Activated CD8-positive, alpha-beta T cell treated with anti-CD3 and anti-CD28 coated beads for 36 hours (primary cell): ENCODE results near the gene BRINP1. TPM values are rescaled to one million over a fixed set of nuclear protein-coding genes. Genes with fewer than 3 reads are reported as not detected.

Source experiments
- ATAC-seq: fragments of 200-7000 bp; cut with Tn5 transposase; one replicate; pipeline ENCODE4 v1.10.0; 2021; ENCODE audit warnings: mild to moderate bottlenecking, moderate library complexity
- CTCF ChIA-PET: fragments of 350-600 bp; sonication (Branson Sonifier 250); formaldehyde crosslinking; loops from one replicate; lab custom pipeline; 2021; ENCODE audit warnings: antibody characterized with exemption; lab: Charles Lee
- POLR2A ChIA-PET: fragments of 350-600 bp; sonication (Branson Sonifier 250); formaldehyde crosslinking; loops from one replicate; lab custom pipeline; 2021; ENCODE audit warnings: antibody characterized with exemption; lab: Charles Lee
- DNase-seq: peaks from one replicate; pipeline ENCODE4 v3.0.0-alpha.2; 2020
- H3K27ac Mint-ChIP-seq: one replicate; pipeline ENCODE4 v1.8.0; 2021; ENCODE audit warnings: mild to moderate bottlenecking, mixed read lengths
- H3K27me3 Mint-ChIP-seq: one replicate; pipeline ENCODE4 v1.8.0; 2021; ENCODE audit warnings: mixed read lengths
- H3K36me3 Mint-ChIP-seq: one replicate; pipeline ENCODE4 v1.8.0; 2021; ENCODE audit warnings: low read depth, mixed read lengths
- H3K4me1 Mint-ChIP-seq: one replicate; pipeline ENCODE4 v1.8.0; 2021; ENCODE audit warnings: low read depth, mixed read lengths
- H3K4me3 Mint-ChIP-seq: one replicate; pipeline ENCODE4 v1.8.0; 2021; ENCODE audit warnings: mild to moderate bottlenecking, moderate library complexity, mixed read lengths
- H3K9me3 Mint-ChIP-seq: one replicate; pipeline ENCODE4 v1.8.0; 2021; ENCODE audit warnings: mixed read lengths
- CTCF ChIP-seq: fragments of 200-600 bp; IDR thresholded peaks from one replicate; pipeline ENCODE4 v1.8.0; 2022; ENCODE audit warnings: antibody characterized with exemption, mild to moderate bottlenecking
- intact Hi-C: fragments of 100-400 bp; cut with micrococcal nuclease; formaldehyde crosslinking; loops from one replicate; pipeline ENCODE4 v1.10.0; 2022
- total RNA-seq, 2 experiments: library from RNA; stranded (reverse); gene quantifications; one replicate each; pipeline ENCODE4 v1.2.3, GENCODE V29; 2021

BRINP1 gene
- total RNA-seq, 2 experiments from 2014 or later, result not detected

- no peaks in the 10 kb centered on the region for H3K9me3 Mint-ChIP-seq
- no peak overlapping the region for H3K4me3 Mint-ChIP-seq
- intact Hi-C loops, result no loop called here
- no peak for TF ChIP-seq CTCF
- H3K36me3 Mint-ChIP-seq, result no peaks in the 10 kb centered on the region
- H3K27me3 Mint-ChIP-seq, result no peaks in the 10 kb centered on the region
- ChIA-PET CTCF (no interaction called here), POLR2A (interaction anchor here (1.2 kb wide), 1 partner anchor 22 kb away, joined by 3 read pairs; no protein-coding TSS in a partner anchor)
- H3K27ac Mint-ChIP-seq, result no peak overlapping the region
- no peak for ATAC-seq
- DNase-seq, result no peak
- H3K4me1 Mint-ChIP-seq, result no peaks in the 10 kb centered on the region
Observed at GRCh38 chr9:119257592-119257991, 111.6 kb downstream of the BRINP1 start.

DNA sequence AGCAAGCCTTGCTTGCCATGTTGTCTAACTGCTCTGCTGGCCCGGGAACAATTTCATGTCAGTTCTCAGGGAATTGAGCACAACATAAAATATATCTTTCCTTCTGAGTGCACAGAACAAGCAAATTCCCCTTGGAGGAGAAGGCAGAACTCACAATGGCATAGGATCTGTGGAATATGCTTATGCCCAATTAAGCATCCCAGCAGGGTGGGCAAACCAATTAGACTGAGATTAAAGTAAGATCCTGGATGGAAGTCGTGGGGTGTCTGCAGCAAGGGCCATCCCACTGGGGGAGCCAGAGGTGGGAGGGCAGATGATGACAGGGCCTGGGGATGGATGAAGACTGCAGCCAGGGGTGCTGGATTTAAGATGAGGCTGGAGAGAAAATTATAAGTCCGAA lies 114.1 kb downstream of the BRINP1 start:
- intact Hi-C loops, result no loop called here
- Mint-ChIP-seq H3K36me3 (no peaks in the 10 kb centered on the region), H3K9me3 (no peaks in the 10 kb centered on the region), H3K27me3 (no peaks in the 10 kb centered on the region), H3K27ac (no peak overlapping the region), H3K4me3 (no peak overlapping the region), H3K4me1 (no peaks in the 10 kb centered on the region)
- no peak for ATAC-seq
- CTCF ChIA-PET, result no interaction called here
- no peak for DNase-seq
- POLR2A ChIA-PET, result no interaction called here
- no peak for TF ChIP-seq CTCF

GRCh38 chr9:119252671-119253299 lies 116.5 kb downstream of the BRINP1 start:
- CTCF ChIA-PET, result no interaction called here
- Mint-ChIP-seq H3K27ac (no peak overlapping the region), H3K27me3 (no peaks in the 10 kb centered on the region), H3K4me3 (no peak overlapping the region), H3K4me1 (no peaks in the 10 kb centered on the region), H3K36me3 (no peaks in the 10 kb centered on the region), H3K9me3 (peaks cover 1% of the 10 kb centered on the region)
- POLR2A ChIA-PET, result no interaction called here
- DNase-seq, result no peak
- intact Hi-C loops, result no loop called here
- ATAC-seq, result no peak
- no peak for TF ChIP-seq CTCF

GRCh38 chr9:119251936-119252335 lies 117.3 kb downstream of the BRINP1 start:
- ChIA-PET CTCF (no interaction called here), POLR2A (no interaction called here)
- H3K4me1 Mint-ChIP-seq, result no peaks in the 10 kb centered on the region
- H3K9me3 Mint-ChIP-seq, result peaks cover 1% of the 10 kb centered on the region
- TF ChIP-seq CTCF, result no peak
- no peaks in the 10 kb centered on the region for H3K27me3 Mint-ChIP-seq
- intact Hi-C loops, result no loop called here
- H3K27ac Mint-ChIP-seq, result no peak overlapping the region
- ATAC-seq (no peak), DNase-seq (no peak)
- no peak overlapping the region for H3K4me3 Mint-ChIP-seq
- H3K36me3 Mint-ChIP-seq, result no peaks in the 10 kb centered on the region

DNA sequence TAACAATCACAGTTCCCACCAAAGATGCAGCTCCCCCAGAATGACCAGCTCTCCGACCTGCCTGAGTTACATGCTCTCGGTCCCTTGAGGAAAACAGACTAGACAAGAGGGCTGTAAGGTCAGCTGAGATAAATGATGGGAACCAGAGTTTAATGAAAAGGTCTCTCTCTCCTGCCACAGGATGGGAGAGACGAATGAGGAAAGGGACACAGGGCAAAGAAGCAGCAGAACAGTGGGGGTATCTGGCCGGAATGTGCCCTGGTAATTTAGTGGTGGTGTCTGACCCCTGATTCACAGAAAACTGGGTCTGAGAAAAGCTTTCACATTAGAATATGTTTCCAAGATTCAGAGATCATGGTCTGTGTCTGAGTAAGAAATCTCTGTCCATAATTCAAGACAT lies 118.5 kb downstream of the BRINP1 start:
- CTCF ChIA-PET, result no interaction called here

More for the DNA sequence above, 118.5 kb downstream of the BRINP1 start:
- no peak overlapping the region for H3K4me3 Mint-ChIP-seq
- peaks cover 1% of the 10 kb centered on the region for H3K9me3 Mint-ChIP-seq
- intact Hi-C loops, result no loop called here
- DNase-seq, result no peak
- H3K36me3 Mint-ChIP-seq, result no peaks in the 10 kb centered on the region
- POLR2A ChIA-PET, result no interaction called here
- TF ChIP-seq CTCF, result no peak
- no peak for ATAC-seq
- H3K27me3 Mint-ChIP-seq, result no peaks in the 10 kb centered on the region
- no peak overlapping the region for H3K27ac Mint-ChIP-seq
- no peaks in the 10 kb centered on the region for H3K4me1 Mint-ChIP-seq
